ENCODE measurements around the gene NACC1.
A peak's percentile ranks its signal among the peaks of the same experiment; 100 is the strongest.

NACC1 gene

GRCh38 chr19:13100841-13101589, 17.0 kb upstream of the NACC1 start:
- no peak overlapping the region for H2AK5ac ChIP-seq (ENCODE audit: low read length)
- H2BK5ac ChIP-seq (ENCODE audit: low read length): no peak overlapping the region
- no peak overlapping the region for H4K8ac ChIP-seq (ENCODE audit: low read depth, low read length)
- H3K27ac ChIP-seq (ENCODE audit: low read depth, low read length): no peak overlapping the region
- no peak overlapping the region for H3K4me3 ChIP-seq (ENCODE audit: low read length)
- H2BK120ac ChIP-seq (ENCODE audit: low read depth, low read length): no peak overlapping the region
- H3K79me1 ChIP-seq (ENCODE audit: low read length): no peaks in the 10 kb centered on the region
- H3K56ac ChIP-seq (ENCODE audit: low read length): peak overlapping the region; percentile 50
- peak overlapping the region; percentile 9 for H3K9ac ChIP-seq (ENCODE audit: low read length)
- no peak overlapping the region for H2BK15ac ChIP-seq (replicated peaks; ENCODE audit: low read depth)
- H3K27me3 ChIP-seq (ENCODE audit: insufficient read depth, low read length, poor library complexity): peaks cover 15% of the 10 kb centered on the region
- H3K4me1 ChIP-seq (ENCODE audit: control insufficient read depth, low read depth, low read length): peaks cover 4% of the 10 kb centered on the region
- H3K23ac ChIP-seq (ENCODE audit: low read length): no peak overlapping the region
- H3K18ac ChIP-seq (ENCODE audit: low read length): no peak overlapping the region
- no peak overlapping the region for H4K5ac ChIP-seq (ENCODE audit: low read length)
- H3K36me3 ChIP-seq (ENCODE audit: control insufficient read depth, insufficient read depth, low read length): no peaks in the 10 kb centered on the region
- peak; percentile 49 for DNase-seq
- H3K4me2 ChIP-seq (ENCODE audit: low read length): no peak overlapping the region
- WGBS (ENCODE audit: extremely low coverage, insufficient coverage, low lambda C conversion rate): no CpG with 5 or more reads among the region's 18 CpGs
- no peak overlapping the region for H3K4ac ChIP-seq (ENCODE audit: low read depth, low read length)
- no peaks in the 10 kb centered on the region for H3K79me2 ChIP-seq (ENCODE audit: control insufficient read depth, insufficient read depth, low read length)

GRCh38 chr19:13101590-13102415, 16.3 kb upstream of the NACC1 start:
- Histone ChIP-seq H2BK15ac (replicated peaks; ENCODE audit: low read depth) (no peak overlapping the region), H3K4ac (ENCODE audit: low read depth, low read length) (no peak overlapping the region), H3K4me2 (ENCODE audit: low read length) (peak overlapping the region; percentile 55), H3K4me3 (ENCODE audit: low read length) (no peak overlapping the region), H4K5ac (ENCODE audit: low read length) (no peak overlapping the region), H3K9ac (ENCODE audit: low read length) (peak overlapping the region; percentile 71), H3K36me3 (ENCODE audit: control insufficient read depth, insufficient read depth, low read length) (no peaks in the 10 kb centered on the region), H2BK120ac (ENCODE audit: low read depth, low read length) (no peak overlapping the region), H3K18ac (ENCODE audit: low read length) (peak overlapping the region; percentile 11), H3K56ac (ENCODE audit: low read length) (peak overlapping the region; percentile 90), H2BK5ac (ENCODE audit: low read length) (peak overlapping the region; percentile 76), H3K27ac (ENCODE audit: low read depth, low read length) (peak overlapping the region; percentile 18), H3K27me3 (ENCODE audit: insufficient read depth, low read length, poor library complexity) (peaks cover 15% of the 10 kb centered on the region), H3K4me1 (ENCODE audit: control insufficient read depth, low read depth, low read length) (peaks cover 4% of the 10 kb centered on the region), H4K8ac (ENCODE audit: low read depth, low read length) (no peak overlapping the region), H3K79me2 (ENCODE audit: control insufficient read depth, insufficient read depth, low read length) (no peaks in the 10 kb centered on the region), H2AK5ac (ENCODE audit: low read length) (no peak overlapping the region), H3K79me1 (ENCODE audit: low read length) (no peaks in the 10 kb centered on the region), H3K23ac (ENCODE audit: low read length) (peak overlapping the region; percentile 20)
- no CpG with 5 or more reads among the region's 7 CpGs for WGBS (ENCODE audit: extremely low coverage, insufficient coverage, low lambda C conversion rate)
- DNase-seq: no peak

- Histone ChIP-seq H3K4me2 (ENCODE audit: low read length) (peak overlapping the region; percentile 55), H3K56ac (ENCODE audit: low read length) (peak overlapping the region; percentile 90), H4K5ac (ENCODE audit: low read length) (no peak overlapping the region), H3K27me3 (ENCODE audit: insufficient read depth, low read length, poor library complexity) (peaks cover 13% of the 10 kb centered on the region), H3K79me2 (ENCODE audit: control insufficient read depth, insufficient read depth, low read length) (no peaks in the 10 kb centered on the region), H3K79me1 (ENCODE audit: low read length) (no peaks in the 10 kb centered on the region), H2AK5ac (ENCODE audit: low read length) (no peak overlapping the region), H3K4me3 (ENCODE audit: low read length) (no peak overlapping the region), H3K27ac (ENCODE audit: low read depth, low read length) (peak overlapping the region; percentile 18), H2BK120ac (ENCODE audit: low read depth, low read length) (no peak overlapping the region), H2BK5ac (ENCODE audit: low read length) (peak overlapping the region; percentile 76), H3K23ac (ENCODE audit: low read length) (peak overlapping the region; percentile 20), H2BK15ac (replicated peaks; ENCODE audit: low read depth) (no peak overlapping the region), H3K4ac (ENCODE audit: low read depth, low read length) (peak overlapping the region; percentile 64), H3K18ac (ENCODE audit: low read length) (peak overlapping the region; percentile 11), H3K9ac (ENCODE audit: low read length) (peak overlapping the region; percentile 71), H4K8ac (ENCODE audit: low read depth, low read length) (no peak overlapping the region), H3K36me3 (ENCODE audit: control insufficient read depth, insufficient read depth, low read length) (no peaks in the 10 kb centered on the region), H3K4me1 (ENCODE audit: control insufficient read depth, low read depth, low read length) (peaks cover 4% of the 10 kb centered on the region)
- no CpG with 5 or more reads among the region's 7 CpGs for WGBS (ENCODE audit: extremely low coverage, insufficient coverage, low lambda C conversion rate)
- DNase-seq: no peak
Observed at GRCh38 chr19:13102416-13102665, 15.7 kb upstream of the NACC1 start.

- peaks cover 2% of the 10 kb centered on the region for H3K36me3 ChIP-seq (ENCODE audit: control insufficient read depth, insufficient read depth, low read length)
- H2BK120ac ChIP-seq (ENCODE audit: low read depth, low read length): no peak within 1 kb of the TSS
- DNase-seq: peak; percentile 89
- H4K5ac ChIP-seq (ENCODE audit: low read length): no peak within 1 kb of the TSS
- no peaks in the 10 kb centered on the region for H3K79me1 ChIP-seq (ENCODE audit: low read length)
- H3K27ac ChIP-seq (ENCODE audit: low read depth, low read length): peak within 1 kb of the TSS; percentile 18
- no peak within 1 kb of the TSS for H4K8ac ChIP-seq (ENCODE audit: low read depth, low read length)
- H2AK5ac ChIP-seq (ENCODE audit: low read length): no peak within 1 kb of the TSS
- no peak within 1 kb of the TSS for H3K4me3 ChIP-seq (ENCODE audit: low read length)
- H2BK5ac ChIP-seq (ENCODE audit: low read length): peak within 1 kb of the TSS; percentile 76
- peak within 1 kb of the TSS; percentile 90 for H3K56ac ChIP-seq (ENCODE audit: low read length)
- no peaks in the 10 kb centered on the region for H3K79me2 ChIP-seq (ENCODE audit: control insufficient read depth, insufficient read depth, low read length)
- H3K27me3 ChIP-seq (ENCODE audit: insufficient read depth, low read length, poor library complexity): peaks cover 13% of the 10 kb centered on the region
- peak within 1 kb of the TSS; percentile 64 for H3K4ac ChIP-seq (ENCODE audit: low read depth, low read length)
- peak within 1 kb of the TSS; percentile 52 for H3K18ac ChIP-seq (ENCODE audit: low read length)
- peak within 1 kb of the TSS; percentile 20 for H3K23ac ChIP-seq (ENCODE audit: low read length)
- WGBS (ENCODE audit: extremely low coverage, insufficient coverage, low lambda C conversion rate): no CpG with 5 or more reads among the region's 47 CpGs
- peak within 1 kb of the TSS; percentile 71 for H3K9ac ChIP-seq (ENCODE audit: low read length)
- H2BK15ac ChIP-seq (replicated peaks; ENCODE audit: low read depth): no peak within 1 kb of the TSS
- peak within 1 kb of the TSS; percentile 55 for H3K4me2 ChIP-seq (ENCODE audit: low read length)
- H3K4me1 ChIP-seq (ENCODE audit: control insufficient read depth, low read depth, low read length): peaks cover 4% of the 10 kb centered on the region
Observed at GRCh38 chr19:13102666-13103580, 15.1 kb upstream of the NACC1 start, which contains the start of gene LYL1. LYL1 (minus strand) TSS chr19:13102858; CDS start chr19:13101171, 1,687 bp downstream.

- no peaks in the 10 kb centered on the region for H3K79me1 ChIP-seq (ENCODE audit: low read length)
- no peak overlapping the region for H3K27ac ChIP-seq (ENCODE audit: low read depth, low read length)
Observed at GRCh38 chr19:13103581-13104359, 14.3 kb upstream of the NACC1 start.

More at GRCh38 chr19:13103581-13104359, 14.3 kb upstream of the NACC1 start:
- peaks cover 9% of the 10 kb centered on the region for H3K27me3 ChIP-seq (ENCODE audit: insufficient read depth, low read length, poor library complexity)
- H3K4me3 ChIP-seq (ENCODE audit: low read length): no peak overlapping the region
- no peak overlapping the region for H2BK15ac ChIP-seq (replicated peaks; ENCODE audit: low read depth)
- no peak overlapping the region for H3K4me2 ChIP-seq (ENCODE audit: low read length)
- H3K9ac ChIP-seq (ENCODE audit: low read length): no peak overlapping the region
- H3K56ac ChIP-seq (ENCODE audit: low read length): peak overlapping the region; percentile 73
- H3K4ac ChIP-seq (ENCODE audit: low read depth, low read length): no peak overlapping the region
- no peak overlapping the region for H2AK5ac ChIP-seq (ENCODE audit: low read length)
- no peaks in the 10 kb centered on the region for H3K79me2 ChIP-seq (ENCODE audit: control insufficient read depth, insufficient read depth, low read length)
- H3K18ac ChIP-seq (ENCODE audit: low read length): no peak overlapping the region
- H4K8ac ChIP-seq (ENCODE audit: low read depth, low read length): no peak overlapping the region
- no peak overlapping the region for H3K23ac ChIP-seq (ENCODE audit: low read length)
- no peak overlapping the region for H2BK120ac ChIP-seq (ENCODE audit: low read depth, low read length)
- H3K36me3 ChIP-seq (ENCODE audit: control insufficient read depth, insufficient read depth, low read length): peaks cover 2% of the 10 kb centered on the region
- DNase-seq: no peak
- no peak overlapping the region for H2BK5ac ChIP-seq (ENCODE audit: low read length)
- no CpG with 5 or more reads among the region's 13 CpGs for WGBS (ENCODE audit: extremely low coverage, insufficient coverage, low lambda C conversion rate)
- H3K4me1 ChIP-seq (ENCODE audit: control insufficient read depth, low read depth, low read length): peaks cover 4% of the 10 kb centered on the region
- H4K5ac ChIP-seq (ENCODE audit: low read length): no peak overlapping the region

Measured in mesendoderm (in vitro differentiated cells).